Cardiac muscle cell (in vitro differentiated cells and primary cell): ENCODE data around the gene MCC. TPM values are rescaled to one million over a fixed set of nuclear protein-coding genes. Genes with fewer than 3 reads are reported as not detected.
A peak's percentile ranks its signal among the peaks of the same experiment; 100 is the strongest.

ENCODE experiments used
- DNase-seq, 2 donors: peaks; one replicate each; pipeline versions ENCODE4 v3.0.0 to v3.0.0-alpha.2; 2010 to 2017; ENCODE audit warnings: low read depth in 1 of 2, low spot score in 1 of 2
- H3K27ac ChIP-seq: fragments of 200-600 bp; sonication (generic); 2 replicates; pipeline ENCODE4 v1.5.1; 2016
- H3K27me3 ChIP-seq: fragments of 200-600 bp; sonication (generic); 2 replicates; pipeline ENCODE4 v1.6.0; 2016; ENCODE audit warnings: control low read depth
- H3K36me3 ChIP-seq: fragments of 200-600 bp; sonication (generic); 2 replicates; pipeline ENCODE4 v1.5.1; 2016; ENCODE audit warnings: control low read depth
- H3K4me1 ChIP-seq: fragments of 200-600 bp; sonication (generic); 2 replicates; pipeline ENCODE4 v1.8.1; 2017; ENCODE audit warnings: low read depth, mild to moderate bottlenecking, mixed run types
- H3K4me3 ChIP-seq: fragments of 200-600 bp; sonication (generic); 2 replicates; pipeline ENCODE4 v1.5.1; 2016; ENCODE audit warnings: mild to moderate bottlenecking
- H3K9me3 ChIP-seq: fragments of 200-600 bp; sonication (generic); 2 replicates; pipeline ENCODE4 v1.5.1; 2017; ENCODE audit warnings: low read depth, mild to moderate bottlenecking, control low read depth
- polyA plus RNA-seq: library from polyadenylated mRNA; unstranded; fragments of >200 nt; fragmentation: Nextera tagmentation; extraction: Ambion mirVana; gene quantifications from 2 replicates; pipeline ENCODE4 v1.2.1, GENCODE V29; 2016
- total RNA-seq: library from RNA; depleted of rRNA; stranded (reverse); fragments of >200 nt; gene quantifications from 2 replicates; pipeline ENCODE4 v1.2.3, GENCODE V29; 2016
- TF ChIP-seq, protein P1 (sequence below): IDR thresholded peaks from 2 replicates; pipeline ENCODE4 v1.5.1; 2012; ENCODE audit warnings: low read depth, mild to moderate bottlenecking, low read length

MCC gene
- total and polyA plus RNA-seq, 2 experiments from 2014 or later, result 37.8 to 137 TPM

- H3K36me3 ChIP-seq, result no peaks in the 10 kb centered on the region
- TF ChIP-seq, protein P1, sequence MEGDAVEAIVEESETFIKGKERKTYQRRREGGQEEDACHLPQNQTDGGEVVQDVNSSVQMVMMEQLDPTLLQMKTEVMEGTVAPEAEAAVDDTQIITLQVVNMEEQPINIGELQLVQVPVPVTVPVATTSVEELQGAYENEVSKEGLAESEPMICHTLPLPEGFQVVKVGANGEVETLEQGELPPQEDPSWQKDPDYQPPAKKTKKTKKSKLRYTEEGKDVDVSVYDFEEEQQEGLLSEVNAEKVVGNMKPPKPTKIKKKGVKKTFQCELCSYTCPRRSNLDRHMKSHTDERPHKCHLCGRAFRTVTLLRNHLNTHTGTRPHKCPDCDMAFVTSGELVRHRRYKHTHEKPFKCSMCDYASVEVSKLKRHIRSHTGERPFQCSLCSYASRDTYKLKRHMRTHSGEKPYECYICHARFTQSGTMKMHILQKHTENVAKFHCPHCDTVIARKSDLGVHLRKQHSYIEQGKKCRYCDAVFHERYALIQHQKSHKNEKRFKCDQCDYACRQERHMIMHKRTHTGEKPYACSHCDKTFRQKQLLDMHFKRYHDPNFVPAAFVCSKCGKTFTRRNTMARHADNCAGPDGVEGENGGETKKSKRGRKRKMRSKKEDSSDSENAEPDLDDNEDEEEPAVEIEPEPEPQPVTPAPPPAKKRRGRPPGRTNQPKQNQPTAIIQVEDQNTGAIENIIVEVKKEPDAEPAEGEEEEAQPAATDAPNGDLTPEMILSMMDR, result no peak
- H3K9me3 ChIP-seq, result no peaks in the 10 kb centered on the region
- H3K4me3 ChIP-seq, result no peak overlapping the region
- DNase-seq, result no peak
- no peak overlapping the region for H3K27ac ChIP-seq
- H3K27me3 ChIP-seq, result no peaks in the 10 kb centered on the region
- peaks cover 26% of the 10 kb centered on the region for H3K4me1 ChIP-seq
Measured at GRCh38 chr5:113243349-113243664, 244.9 kb downstream of the MCC start.

DNA sequence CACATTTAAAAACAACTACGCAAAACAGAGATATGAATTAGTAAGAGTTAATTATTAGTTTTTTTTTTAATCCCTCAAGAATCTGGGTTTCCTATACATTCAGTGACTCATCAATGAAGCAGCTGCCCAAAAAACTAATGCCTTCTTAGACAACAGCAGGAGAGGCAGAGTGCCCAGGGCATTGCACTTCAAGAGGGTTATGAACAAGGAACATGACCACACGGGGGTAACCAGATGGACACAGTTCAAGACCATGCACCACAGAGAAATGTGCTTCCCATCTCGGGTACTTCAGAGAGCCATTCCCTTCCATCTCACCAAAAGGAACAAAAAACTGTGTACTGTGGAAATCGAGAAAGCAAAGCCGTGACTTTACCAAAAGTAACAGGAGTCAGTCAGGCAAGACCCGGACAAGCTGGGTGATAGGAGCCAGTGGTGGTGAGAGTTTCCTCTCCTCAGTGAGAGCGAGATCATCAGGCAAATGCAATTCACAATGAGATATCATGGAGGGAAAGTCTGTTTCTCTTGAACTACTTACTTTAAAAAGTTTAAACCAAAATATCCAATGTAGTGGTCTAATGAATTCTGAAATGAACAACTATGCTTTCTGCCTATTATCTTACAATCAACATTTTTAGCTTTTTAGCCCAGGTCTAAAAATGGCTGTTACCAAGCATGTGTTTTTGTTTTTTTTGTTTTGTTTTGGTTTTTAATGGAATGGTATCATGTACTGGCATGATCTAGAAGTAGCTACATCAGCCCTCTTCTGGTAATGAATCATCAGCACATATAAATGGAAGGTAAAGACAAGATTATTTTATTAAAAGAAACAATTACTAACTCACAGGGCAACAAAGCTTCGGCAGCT, 245.5 kb downstream of the MCC start:
- TF ChIP-seq, protein P1, result no peak
- Histone ChIP-seq H3K4me3 (no peak overlapping the region), H3K4me1 (peaks cover 28% of the 10 kb centered on the region), H3K36me3 (no peaks in the 10 kb centered on the region), H3K27me3 (no peaks in the 10 kb centered on the region), H3K27ac (no peak overlapping the region), H3K9me3 (no peaks in the 10 kb centered on the region)
- no peak for DNase-seq

DNA sequence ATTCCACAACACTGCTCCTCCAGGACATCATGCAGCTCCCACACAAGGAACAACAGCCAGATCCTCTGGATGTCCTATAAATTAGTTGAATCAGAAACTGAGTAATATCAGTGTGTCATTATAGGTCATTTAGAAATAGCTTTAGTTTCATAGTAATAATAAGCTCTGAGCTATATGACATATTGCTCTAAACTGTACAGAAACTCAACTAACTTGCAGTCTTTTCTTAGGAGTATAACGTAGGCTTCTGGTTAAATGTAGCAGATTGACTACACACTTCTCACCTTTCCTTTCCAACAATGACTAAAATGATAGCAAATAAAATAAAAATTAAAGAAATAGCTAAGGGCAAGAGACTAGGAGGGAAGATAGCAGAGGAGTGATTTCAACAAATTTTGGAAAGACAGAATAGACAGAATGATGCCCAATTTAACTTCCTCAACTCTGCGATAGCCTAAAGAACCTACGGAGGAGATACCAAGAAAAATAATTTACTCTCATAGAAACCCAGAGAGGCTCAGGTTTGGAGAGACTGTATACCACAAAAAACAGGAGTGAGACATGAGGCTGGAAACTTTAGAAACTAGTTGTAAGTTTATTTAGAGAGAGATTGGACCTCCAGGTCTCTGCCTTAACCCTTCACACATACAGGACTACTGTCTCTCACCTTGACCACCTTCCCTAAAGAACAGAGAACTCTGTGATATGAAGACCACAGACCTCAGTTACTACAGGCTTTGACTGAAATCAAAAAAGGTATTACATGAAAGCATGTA, 247.1 kb downstream of the MCC start:
- TF ChIP-seq, protein P1, result no peak
- Histone ChIP-seq H3K27ac (no peak overlapping the region), H3K36me3 (no peaks in the 10 kb centered on the region), H3K9me3 (no peaks in the 10 kb centered on the region), H3K27me3 (no peaks in the 10 kb centered on the region), H3K4me3 (no peak overlapping the region), H3K4me1 (peaks cover 31% of the 10 kb centered on the region)
- no peak for DNase-seq

- TF ChIP-seq, protein P1, result no peak
- Histone ChIP-seq H3K27me3 (no peaks in the 10 kb centered on the region), H3K4me3 (no peak overlapping the region), H3K9me3 (no peaks in the 10 kb centered on the region), H3K4me1 (peaks cover 24% of the 10 kb centered on the region), H3K36me3 (no peaks in the 10 kb centered on the region), H3K27ac (no peak overlapping the region)
- DNase-seq, result no peak
Measured at GRCh38 chr5:113240032-113240431, 248.2 kb downstream of the MCC start.

DNA sequence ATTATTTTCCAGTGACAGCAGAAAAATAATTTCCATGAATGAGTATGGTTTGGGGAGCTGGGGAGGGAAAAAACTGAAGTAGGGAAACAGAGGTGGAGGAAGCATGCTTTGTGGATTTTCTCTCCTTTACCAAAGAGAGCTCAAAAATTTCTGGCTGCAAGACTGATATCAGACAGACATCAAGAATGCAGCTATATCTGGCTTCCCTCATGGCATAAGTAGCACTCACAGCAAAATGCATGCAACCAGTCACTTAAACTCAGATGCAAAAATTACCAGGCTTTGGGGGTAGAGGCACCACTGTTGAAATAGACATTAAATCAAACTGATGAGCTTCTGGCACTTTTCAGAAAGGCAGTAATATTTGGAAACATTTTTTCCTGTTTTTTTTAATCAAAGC, 250.4 kb downstream of the MCC start:
- peak in 1 of 2 donors; percentile 38 for DNase-seq
- Histone ChIP-seq H3K27me3 (no peaks in the 10 kb centered on the region), H3K4me3 (no peak overlapping the region), H3K36me3 (no peaks in the 10 kb centered on the region), H3K27ac (peak overlapping the region; percentile 53), H3K4me1 (peaks cover 31% of the 10 kb centered on the region), H3K9me3 (no peaks in the 10 kb centered on the region)
- TF ChIP-seq, protein P1, result no peak
